Activated naive CD4-positive, alpha-beta T cell treated with anti-CD3 and anti-CD28 coated beads, Interleukin-2, amount 50 U/mL, for 24 hours (primary cell): Measurements from ENCODE around the gene MMP1.
"Not testable (repeated sequence)": the region's sequence is repeated elsewhere in the genome, so short reads cannot be mapped to it uniquely, and the experiment has no call there.

Source experiments
- H3K27ac Mint-ChIP-seq: one replicate; pipeline ENCODE4 v1.8.0; 2021; ENCODE audit warnings: mild to moderate bottlenecking, mixed read lengths
- H3K27me3 Mint-ChIP-seq: one replicate; pipeline ENCODE4 v1.8.0; 2021; ENCODE audit warnings: mixed read lengths
- H3K36me3 Mint-ChIP-seq: one replicate; pipeline ENCODE4 v1.8.0; 2021; ENCODE audit warnings: mixed read lengths
- H3K4me1 Mint-ChIP-seq: one replicate; pipeline ENCODE4 v1.8.0; 2021; ENCODE audit warnings: mixed read lengths
- H3K4me3 Mint-ChIP-seq: one replicate; pipeline ENCODE4 v1.8.0; 2021; ENCODE audit warnings: mild to moderate bottlenecking, mixed read lengths
- H3K9me3 Mint-ChIP-seq: one replicate; pipeline ENCODE4 v1.8.0; 2021; ENCODE audit warnings: mixed read lengths

Gene MMP1

DNA sequence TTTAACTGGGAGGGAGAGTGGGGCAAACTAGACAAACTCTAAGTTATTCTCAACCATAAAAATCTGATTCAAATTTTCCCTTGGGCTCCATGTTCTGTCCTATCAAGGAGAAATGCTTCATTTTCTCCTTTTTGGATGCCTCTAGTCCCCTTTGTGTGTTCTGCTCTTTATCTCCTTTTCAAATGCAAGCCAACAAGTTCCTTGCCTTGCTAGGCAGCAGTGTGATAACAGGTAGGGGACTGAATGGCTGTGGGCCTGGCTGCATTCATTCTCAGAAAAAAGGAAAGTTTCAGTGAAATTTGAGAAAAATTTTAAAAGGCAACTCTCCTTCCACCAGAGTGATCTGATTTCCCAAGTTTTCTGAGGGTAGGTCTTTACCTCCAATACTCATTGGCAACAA is 46.3 kb downstream of the MMP1 start:
- H3K9me3 Mint-ChIP-seq, result peaks cover 7% of the 10 kb centered on the region
- peaks cover 1% of the 10 kb centered on the region for H3K36me3 Mint-ChIP-seq
- H3K4me1 Mint-ChIP-seq, result no peaks in the 10 kb centered on the region
- H3K4me3 Mint-ChIP-seq, result no peak overlapping the region
- peaks cover 14% of the 10 kb centered on the region for H3K27me3 Mint-ChIP-seq
- H3K27ac Mint-ChIP-seq, result no peak overlapping the region

- peaks cover 13% of the 10 kb centered on the region for H3K27me3 Mint-ChIP-seq
- H3K4me1 Mint-ChIP-seq, result no peaks in the 10 kb centered on the region
- H3K4me3 Mint-ChIP-seq, result no peak overlapping the region
- H3K27ac Mint-ChIP-seq, result no peak overlapping the region
- peaks cover 1% of the 10 kb centered on the region for H3K36me3 Mint-ChIP-seq
- H3K9me3 Mint-ChIP-seq, result peaks cover 7% of the 10 kb centered on the region
Measured at GRCh38 chr11:102749101-102749722, 48.7 kb downstream of the MMP1 start.

DNA sequence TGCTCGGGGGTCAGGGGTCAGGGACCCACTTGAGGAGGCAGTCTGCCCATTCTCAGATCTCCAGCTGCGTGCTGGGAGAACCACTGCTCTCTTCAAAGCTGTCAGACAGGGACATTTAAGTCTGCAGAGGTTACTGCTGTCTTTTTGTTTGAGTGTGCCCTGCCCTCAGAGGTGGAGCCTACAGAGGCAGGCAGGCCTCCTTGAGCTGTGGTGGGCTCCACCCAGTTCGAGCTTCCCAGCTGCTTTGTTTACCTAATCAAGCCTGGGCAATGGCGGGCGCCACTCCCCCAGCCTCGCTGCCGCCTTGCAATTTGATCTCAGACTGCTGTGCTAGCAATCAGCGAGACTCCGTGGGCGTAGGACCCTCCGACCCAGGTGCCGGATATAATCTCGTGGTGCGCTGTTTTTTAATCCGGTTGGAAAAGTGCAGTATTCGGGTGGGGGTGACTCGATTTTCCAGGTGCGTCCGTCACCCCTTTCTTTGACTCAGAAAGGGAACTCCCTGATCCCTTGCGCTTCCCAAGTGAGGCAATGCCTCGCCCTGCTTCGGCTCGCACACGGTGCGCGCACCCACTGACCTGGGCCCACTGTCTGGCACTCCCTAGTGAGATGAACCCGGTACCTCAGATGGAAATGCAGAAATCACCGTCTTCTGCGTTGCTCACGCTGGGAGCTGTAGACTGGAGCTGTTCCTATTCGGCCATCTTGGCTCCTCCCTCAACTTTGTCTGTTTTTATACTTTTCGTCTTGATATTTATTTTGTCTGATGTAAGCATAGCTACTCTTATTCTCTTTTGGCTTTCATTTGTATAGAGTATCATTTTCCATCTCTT is 51.0 kb downstream of the MMP1 start:
- not testable (repeated sequence) for H3K4me3 Mint-ChIP-seq, H3K36me3 Mint-ChIP-seq, H3K9me3 Mint-ChIP-seq, H3K4me1 Mint-ChIP-seq, H3K27ac Mint-ChIP-seq
- H3K27me3 Mint-ChIP-seq, result peaks cover 11% of the 10 kb centered on the region
